Pancreas (tissue), 10 donors: ENCODE measurements around the gene STPG1. TPM values are rescaled to one million over a fixed set of nuclear protein-coding genes. Genes with fewer than 3 reads are reported as not detected.

Experiments used
- ATAC-seq, 4 donors: fragments of 200-7000 bp; cut with Tn5 transposase; one replicate each; pipeline versions ENCODE4 v1.8.0 to v1.9.1; 2020; ENCODE audit warnings: mild to moderate bottlenecking in 4 of 4, moderate library complexity in 4 of 4
- DNase-seq, 6 donors: peaks; one replicate each; pipeline ENCODE4 v3.0.0-alpha.2; 2020
- FAIRE-seq: peaks from 2 replicates; lab custom pipeline; 2012; peaks lifted over from hg19 to GRCh38; lab: Jason Lieb, UNC
- H3K27ac ChIP-seq, 4 donors: fragments of 200-600 bp; sonication (generic); 1 replicate in 3 of 4; 2 replicates in 1 of 4; pipeline versions ENCODE4 v1.5.0 to v1.8.0; 2020
- H3K27me3 ChIP-seq, 4 donors: fragments of 200-600 bp; one replicate each; pipeline ENCODE4 v1.8.0; 2021
- H3K36me3 ChIP-seq, 3 donors: fragments of 200-600 bp; sonication (generic) in 1 of 3; one replicate each; pipeline versions ENCODE4 v1.5.0 to v1.8.0; 2020 to 2021
- H3K4me1 ChIP-seq, 3 donors: fragments of 200-600 bp; one replicate each; pipeline ENCODE4 v1.8.0; 2021
- H3K4me3 ChIP-seq, 4 donors: fragments of 200-600 bp; sonication (generic) in 2 of 4; one replicate each; pipeline versions ENCODE4 v1.5.0 to v1.8.0; 2020 to 2021
- H3K9me3 ChIP-seq, 4 donors: fragments of 200-600 bp; one replicate each; pipeline ENCODE4 v1.8.0; 2021
- WGBS, 2 donors: extraction: QIAGEN DNeasy Blood & Tissue Kit; methylation state at CpG; one replicate each; pipeline ENCODE4 v1.1.7; 2013; 5-methylcytosine and 5-hydroxymethylcytosine counted together
- intact Hi-C, 3 donors: fragments of 100-400 bp; cut with DNase I; formaldehyde crosslinking; loops; one replicate each; pipeline versions ENCODE4 v1.11.1 to v1.14.2; 2022
- polyA plus RNA-seq, 2 donors: library from polyadenylated mRNA; stranded (reverse); fragments of 200-250 nt; gene quantifications; one replicate each; pipeline ENCODE4 v1.2.3, GENCODE V29; 2013
- total RNA-seq, 6 donors: library from RNA; stranded (reverse); fragmentation: NEBNext Ultra II Directional in 4 of 6; extraction: Animal tissue kit (Norgen Biotek cat#: 25700) in 4 of 6; gene quantifications; one replicate each; pipeline versions ENCODE4 v1.2.1 to v1.2.4, GENCODE V29; 2021 to 2023
- TF ChIP-seq, protein P1 (sequence below), 4 donors: fragments of 200-600 bp; sonication (generic) in 3 of 4; IDR thresholded peaks; one replicate each; pipeline versions ENCODE4 v1.5.0 to v1.8.0; 2021; ENCODE audit warnings: antibody characterized with exemption in 4 of 4
- donor health status: healthy with polysubstance abuse.
- donor health status: DM: no; HTN: no; CAD: no; lungs with moderate emphysema.
- donor health status: DM: no; HTN: no; CAD: no.
- donor health status: control.
- donor health status: control.
- donor health status: Bipolar disorder and iron deficiency.
- donor health status: DM: yes; HTN: yes; CAD: no.
- donor health status: DM: no; HTN: no; CAD: no.
- donor health status: DM: no; HTN: no; CAD: no.
- donor health status: DM: yes; HTN: yes; CAD: no.

Gene STPG1
- total and polyA plus RNA-seq, 8 donors = 2.7 to 6.3 (median 3.5) TPM

DNA sequence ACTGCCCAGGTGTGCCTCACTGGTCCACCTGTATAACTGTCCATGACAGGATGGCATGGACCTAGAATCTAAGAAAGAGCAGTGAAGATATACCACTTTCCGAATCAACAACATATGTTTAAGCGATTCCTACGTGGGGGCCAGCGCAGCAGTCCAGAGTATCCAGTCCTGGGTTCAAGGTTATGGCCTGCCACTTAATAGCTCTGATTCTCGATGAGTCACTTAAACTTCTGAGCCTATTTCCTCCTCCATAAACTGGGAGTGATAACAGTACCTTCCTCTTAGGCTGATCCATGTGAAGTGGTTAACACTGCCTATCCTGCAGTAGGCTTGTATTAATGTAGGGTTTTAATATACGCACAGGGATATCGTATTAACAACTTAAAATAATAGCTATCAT lies 2.8 kb downstream of the STPG1 start:
- H3K9me3 ChIP-seq = no peaks in the 10 kb centered on the region
- intact Hi-C loops = loop anchor here in 1 of 3 donors (10.0 kb wide), 1 partner anchor 224 kb away; no protein-coding TSS in a partner anchor
- no peak overlapping the region for H3K27ac ChIP-seq
- ATAC-seq = no peak
- no peaks in the 10 kb centered on the region for H3K36me3 ChIP-seq
- no peaks in the 10 kb centered on the region for H3K27me3 ChIP-seq
- TF ChIP-seq, protein P1, sequence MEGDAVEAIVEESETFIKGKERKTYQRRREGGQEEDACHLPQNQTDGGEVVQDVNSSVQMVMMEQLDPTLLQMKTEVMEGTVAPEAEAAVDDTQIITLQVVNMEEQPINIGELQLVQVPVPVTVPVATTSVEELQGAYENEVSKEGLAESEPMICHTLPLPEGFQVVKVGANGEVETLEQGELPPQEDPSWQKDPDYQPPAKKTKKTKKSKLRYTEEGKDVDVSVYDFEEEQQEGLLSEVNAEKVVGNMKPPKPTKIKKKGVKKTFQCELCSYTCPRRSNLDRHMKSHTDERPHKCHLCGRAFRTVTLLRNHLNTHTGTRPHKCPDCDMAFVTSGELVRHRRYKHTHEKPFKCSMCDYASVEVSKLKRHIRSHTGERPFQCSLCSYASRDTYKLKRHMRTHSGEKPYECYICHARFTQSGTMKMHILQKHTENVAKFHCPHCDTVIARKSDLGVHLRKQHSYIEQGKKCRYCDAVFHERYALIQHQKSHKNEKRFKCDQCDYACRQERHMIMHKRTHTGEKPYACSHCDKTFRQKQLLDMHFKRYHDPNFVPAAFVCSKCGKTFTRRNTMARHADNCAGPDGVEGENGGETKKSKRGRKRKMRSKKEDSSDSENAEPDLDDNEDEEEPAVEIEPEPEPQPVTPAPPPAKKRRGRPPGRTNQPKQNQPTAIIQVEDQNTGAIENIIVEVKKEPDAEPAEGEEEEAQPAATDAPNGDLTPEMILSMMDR (IDR thresholded peaks at IDR 0.05) = no peak
- H3K4me1 ChIP-seq = peaks cover 11 to 18% (median 15%) of the 10 kb centered on the region in 3 donors
- no peak overlapping the region for H3K4me3 ChIP-seq
- 89 to 90% methylated on average over 7 of the region's 7 CpGs for WGBS, 2 donors
- no peak for DNase-seq
- FAIRE-seq = no peak

DNA sequence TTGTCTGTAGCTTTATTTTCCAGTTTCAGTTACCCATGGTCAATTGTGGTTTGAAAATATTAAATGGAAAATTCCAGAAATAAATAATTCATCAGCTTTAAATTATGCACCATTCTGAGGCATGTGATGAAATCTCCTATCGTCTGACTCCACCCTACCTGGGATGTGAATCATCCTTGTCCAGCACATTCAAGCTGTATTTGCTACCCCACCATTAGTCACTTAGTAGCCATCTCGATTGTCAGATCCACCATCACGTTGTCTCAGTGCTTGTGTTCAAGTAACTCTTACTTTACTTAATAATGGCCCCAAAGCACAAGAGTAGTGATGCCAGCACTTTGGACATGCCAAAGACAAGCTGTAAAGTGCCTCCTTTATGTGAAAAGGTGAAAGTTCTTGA lies 4.0 kb downstream of the STPG1 start:
- intact Hi-C loops = no loop called here
- 71 to 79% methylated on average over 3 of the region's 3 CpGs for WGBS, 2 donors
- H3K27me3 ChIP-seq = no peaks in the 10 kb centered on the region
- peaks cover 8 to 12% (median 8%) of the 10 kb centered on the region in 3 donors for H3K4me1 ChIP-seq
- no peak overlapping the region for H3K27ac ChIP-seq
- FAIRE-seq (no peak), DNase-seq (no peak), ATAC-seq (no peak)
- H3K4me3 ChIP-seq = no peak overlapping the region
- TF ChIP-seq, protein P1 (IDR thresholded peaks at IDR 0.05) = no peak
- no peaks in the 10 kb centered on the region for H3K9me3 ChIP-seq
- H3K36me3 ChIP-seq = no peaks in the 10 kb centered on the region

DNA sequence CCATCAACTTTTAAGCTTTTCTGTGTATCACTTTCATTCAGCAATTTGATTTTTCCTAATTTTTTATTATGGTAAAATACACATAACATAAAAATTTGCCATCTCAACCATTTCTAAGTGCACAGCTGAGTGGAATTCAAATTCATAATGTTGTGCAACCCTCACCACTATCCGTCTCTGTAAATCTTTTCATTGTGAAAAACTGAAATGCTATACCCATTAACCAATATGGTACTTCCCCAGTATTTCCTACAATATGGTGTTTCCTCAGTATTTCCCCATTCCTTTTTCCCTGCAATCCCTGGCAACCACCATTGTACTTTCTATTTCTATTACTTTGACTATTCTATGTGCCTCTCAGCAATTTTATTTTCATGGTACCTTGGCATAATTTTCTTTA lies 6.8 kb downstream of the STPG1 start:
- WGBS, 2 donors = 89% methylated on average over 1 of the region's 1 CpG
- Histone ChIP-seq H3K9me3 (no peaks in the 10 kb centered on the region), H3K27ac (no peak overlapping the region), H3K36me3 (no peaks in the 10 kb centered on the region), H3K4me3 (no peak overlapping the region), H3K27me3 (no peaks in the 10 kb centered on the region), H3K4me1 (no peaks in the 10 kb centered on the region)
- intact Hi-C loops = no loop called here
- TF ChIP-seq, protein P1 (IDR thresholded peaks at IDR 0.05) = no peak
- DNase-seq = no peak
- FAIRE-seq = no peak
- ATAC-seq = no peak

DNA sequence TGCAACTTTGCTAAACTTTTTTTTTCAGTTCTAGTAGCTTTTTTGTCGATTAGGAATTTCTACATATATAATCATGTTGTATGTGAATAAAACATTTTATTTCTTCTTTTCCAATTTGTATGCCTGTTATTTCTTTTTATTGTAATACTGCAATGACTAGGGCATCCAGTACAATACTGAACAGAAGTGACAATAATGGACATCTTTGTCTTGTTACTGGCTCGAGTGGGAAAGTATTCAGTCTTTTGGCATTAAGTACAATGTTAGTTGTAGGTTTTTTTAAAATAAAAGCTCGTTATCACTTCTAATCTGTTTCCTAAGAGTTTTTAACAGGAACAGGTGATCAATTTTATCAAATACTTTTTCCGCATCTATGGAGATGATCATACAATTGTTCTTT lies 9.8 kb downstream of the STPG1 start:
- no peak for ATAC-seq
- H3K9me3 ChIP-seq = no peaks in the 10 kb centered on the region
- intact Hi-C loops = no loop called here
- no peak for FAIRE-seq
- H3K27me3 ChIP-seq = no peaks in the 10 kb centered on the region
- no peak overlapping the region for H3K27ac ChIP-seq
- 79 to 87% methylated on average over 4 of the region's 4 CpGs for WGBS, 2 donors
- H3K4me3 ChIP-seq = no peak overlapping the region
- no peaks in the 10 kb centered on the region for H3K36me3 ChIP-seq
- TF ChIP-seq, protein P1 (IDR thresholded peaks at IDR 0.05) = no peak
- no peak for DNase-seq
- H3K4me1 ChIP-seq = no peaks in the 10 kb centered on the region

DNA sequence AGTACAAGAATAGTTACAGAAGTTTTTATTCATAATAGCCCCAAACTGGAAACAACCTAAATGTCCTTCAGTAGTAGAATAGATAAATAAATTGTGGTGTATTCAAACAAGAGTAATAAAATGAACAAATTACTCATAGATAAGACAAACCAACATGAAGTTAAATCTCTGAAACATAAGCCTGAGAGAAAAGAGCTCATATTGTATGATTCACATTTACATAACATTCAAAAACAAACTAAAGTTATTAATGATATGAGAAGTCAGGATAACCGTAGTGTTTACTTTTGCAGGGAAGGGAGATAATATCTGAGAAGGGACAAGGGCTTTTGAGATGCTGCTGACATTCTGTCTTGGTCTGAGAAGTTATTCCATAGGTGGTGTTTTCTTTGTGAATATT lies 13.5 kb downstream of the STPG1 start:
- no peaks in the 10 kb centered on the region for H3K27me3 ChIP-seq
- 11 to 20% methylated on average over 1 of the region's 1 CpG for WGBS, 2 donors

More for the DNA sequence above, 13.5 kb downstream of the STPG1 start:
- intact Hi-C loops = no loop called here
- DNase-seq (no peak), ATAC-seq (no peak), FAIRE-seq (no peak)
- no peaks in the 10 kb centered on the region for H3K4me1 ChIP-seq
- H3K36me3 ChIP-seq = no peaks in the 10 kb centered on the region
- no peak overlapping the region for H3K4me3 ChIP-seq
- TF ChIP-seq, protein P1 (IDR thresholded peaks at IDR 0.05) = no peak
- H3K27ac ChIP-seq = no peak overlapping the region
- no peaks in the 10 kb centered on the region for H3K9me3 ChIP-seq
